Tracheal epithelial cell (primary cell): Measurements from ENCODE around the gene SLC35A4. TPM values are rescaled to one million over a fixed set of nuclear protein-coding genes. Genes with fewer than 3 reads are reported as not detected.

Experiments used
- total RNA-seq: library from RNA; depleted of rRNA; stranded (reverse); fragments of >200 nt; gene quantifications from 2 replicates; pipeline ENCODE4 v1.2.1, GENCODE V29; 2014

Gene SLC35A4
- total RNA-seq = 10.4 and 16.9 TPM in 2 replicates

DNA sequence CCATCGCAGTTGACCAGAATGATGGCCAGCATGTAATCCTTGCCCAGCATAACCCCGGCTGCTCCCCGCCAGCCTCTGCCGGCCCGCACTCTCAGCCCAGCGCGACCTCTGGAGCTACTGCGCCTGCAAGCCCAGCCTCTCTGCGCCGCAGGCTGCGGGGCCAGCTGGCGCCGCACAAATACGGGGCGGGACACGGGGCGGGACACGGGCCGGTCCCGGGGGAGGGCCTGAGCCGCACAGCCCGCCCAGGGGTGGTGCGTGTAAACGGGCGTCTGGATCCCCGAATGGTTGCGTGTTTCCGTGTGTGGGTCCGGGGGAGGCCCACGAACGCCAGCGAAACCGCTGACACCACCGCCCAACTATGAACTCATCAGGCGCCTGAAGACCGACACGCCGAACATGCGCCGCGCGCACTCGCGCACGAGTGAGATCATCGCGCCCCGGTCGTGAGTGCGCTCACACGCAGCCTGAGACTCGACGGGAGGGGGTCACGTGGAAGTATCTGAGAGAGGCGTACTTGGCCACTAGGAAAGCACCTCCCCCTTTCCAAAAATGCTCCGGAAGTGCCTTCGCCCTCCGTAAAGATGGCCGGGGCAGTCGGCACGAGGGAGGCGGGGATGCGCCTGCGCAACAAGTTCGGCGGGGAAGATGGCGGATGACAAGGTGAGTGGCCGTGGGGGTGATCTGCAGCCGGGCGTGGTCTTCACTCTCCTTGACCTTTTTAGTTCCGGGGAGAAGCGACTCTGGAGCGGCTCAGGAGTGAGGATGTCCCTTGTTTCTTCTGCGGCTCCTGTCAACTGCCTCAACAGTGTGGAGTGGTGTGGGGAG, at the start of gene SLC35A4, which contains the start of gene APBB3:
Gene SLC35A4 (plus strand): TSS at position 633 of the 828 bp plus-strand sequence. CDS start 2,342 bp downstream, outside the sequence.
Gene APBB3 (minus strand): TSS at position 403 of the 828 bp plus-strand sequence. CDS start 353 bp downstream, at position 50.

GRCh38 chr5:140547508-140548299, 16.9 kb upstream of the SLC35A4 start, which contains the start of gene EIF4EBP3:
TSS of gene EIF4EBP3 (plus strand) at chr5:140547662. CDS start at chr5:140547738, 76 bp downstream.

GRCh38 chr5:140557136-140557805, 7.4 kb upstream of the SLC35A4 start, which contains the start of gene SRA1:
TSS of gene SRA1 (minus strand) at chr5:140557473. CDS start at chr5:140557452, 21 bp downstream.

Other genes with a start within 250 kb of the SLC35A4 start
- 26.9 and 66.3 TPM in 2 replicates for gene HBEGF, start 218.2 kb upstream of the SLC35A4 start, total RNA-seq
- gene SLC4A9, start 204.6 kb upstream of the SLC35A4 start, total RNA-seq = 0.21 TPM in 1 of 2 replicates, not detected in the other
- gene ANKHD1, start 163.0 kb upstream of the SLC35A4 start, total RNA-seq = 47.5 and 52.4 TPM in 2 replicates
- 0.85 and 4.3 TPM in 2 replicates for gene EIF4EBP3, start 17.2 kb upstream of the SLC35A4 start, total RNA-seq
- gene SRA1, start 7.4 kb upstream of the SLC35A4 start, total RNA-seq = 16.4 and 34.5 TPM in 2 replicates
- gene APBB3, start 230 bp upstream of the SLC35A4 start, total RNA-seq = 3.2 and 6.0 TPM in 2 replicates
- gene CD14, start 68.3 kb downstream of the SLC35A4 start, total RNA-seq = 1.4 and 6.8 TPM in 2 replicates
- gene TMCO6, start 74.6 kb downstream of the SLC35A4 start, total RNA-seq = 9.9 and 26.2 TPM in 2 replicates
- gene NDUFA2, start 82.8 kb downstream of the SLC35A4 start, total RNA-seq = 26.5 and 27.9 TPM in 2 replicates
- 62.4 and 66.5 TPM in 2 replicates for gene IK, start 83.0 kb downstream of the SLC35A4 start, total RNA-seq
- 31.5 and 57.8 TPM in 2 replicates for gene WDR55, start 100.1 kb downstream of the SLC35A4 start, total RNA-seq
- 0.43 TPM in 1 of 2 replicates, not detected in the other for gene DND1, start 108.7 kb downstream of the SLC35A4 start, total RNA-seq
- 36.7 and 59.8 TPM in 2 replicates for gene HARS1, start 126.5 kb downstream of the SLC35A4 start, total RNA-seq
- gene HARS2, start 126.6 kb downstream of the SLC35A4 start, total RNA-seq = 30.9 and 45.3 TPM in 2 replicates
- gene ZMAT2, start 135.6 kb downstream of the SLC35A4 start, total RNA-seq = 44.5 and 49.2 TPM in 2 replicates
- not detected in 2 replicates for gene PCDHA1, start 221.3 kb downstream of the SLC35A4 start, total RNA-seq
- gene PCDHA2, start 230.0 kb downstream of the SLC35A4 start, total RNA-seq = not detected in 2 replicates
- gene PCDHA3, start 236.2 kb downstream of the SLC35A4 start, total RNA-seq = under 0.01 TPM in 2 replicates
- gene PCDHA4, start 242.2 kb downstream of the SLC35A4 start, total RNA-seq = 0.21 and 1.2 TPM in 2 replicates